HEK293 (cell line): ENCODE data around the gene RAET1L.

ENCODE experiments used
- CTCF ChIA-PET: fragments of 350-600 bp; formaldehyde crosslinking; extraction: SDS; loops from one replicate; lab custom pipeline; 2021; ENCODE audit warnings: antibody characterized with exemption; lab: Yijun Ruan, JAX
- POLR2A ChIA-PET: fragments of 300-600 bp; formaldehyde crosslinking; extraction: SDS; loops from one replicate; lab custom pipeline; 2020; ENCODE audit warnings: antibody characterized with exemption, inconsistent platforms; lab: Yijun Ruan, JAX
- H3K27ac ChIP-seq: fragments of 200-500 bp; sonication (Bioruptor generic); 2 replicates; pipeline ENCODE4 v1.5.1; 2014; ENCODE audit warnings: low read depth, low read length, control low read depth, inconsistent platforms; ENCODE audit errors: extremely low read depth
- H3K36me3 ChIP-seq, 2 experiments: fragments of 200-500 bp in 1 of 2; sonication (Bioruptor generic) in 1 of 2; 1 replicate in 1 of 2; 2 replicates in 1 of 2; pipeline ENCODE4 v1.5.1; 2014 to 2017; ENCODE audit warnings: inconsistent platforms in 2 of 2, low read length in 2 of 2; ENCODE audit not compliant: control insufficient read depth in 2 of 2, insufficient read depth in 1 of 2
- H3K4me1 ChIP-seq: fragments of 200-500 bp; sonication (Bioruptor generic); 2 replicates; pipeline ENCODE4 v1.5.1; 2014; ENCODE audit warnings: mild to moderate bottlenecking, low read length, inconsistent platforms; ENCODE audit not compliant: control insufficient read depth, insufficient read depth
- H3K4me3 ChIP-seq: 2 replicates; pipeline ENCODE4 v1.5.1; 2011; ENCODE audit warnings: low read depth, mild to moderate bottlenecking, control low read depth, low read length, moderate library complexity
- H3K9me3 ChIP-seq: fragments of 200-500 bp; sonication (Bioruptor generic); 2 replicates; pipeline ENCODE4 v1.5.1; 2014; ENCODE audit warnings: low read depth, low read length, inconsistent platforms; ENCODE audit not compliant: control insufficient read depth, insufficient read depth
- KLF10 ChIP-seq: fragments of 450-650 bp; IDR thresholded peaks from 2 replicates; pipeline ENCODE4 v1.5.1; 2018; ENCODE audit warnings: missing biosample characterization, mild to moderate bottlenecking, missing genetic modification characterization
- PRDM1 ChIP-seq: fragments of 450-650 bp; formaldehyde crosslinking; IDR thresholded peaks from 2 replicates; pipeline ENCODE4; 2016; ENCODE audit warnings: missing biosample characterization, missing genetic modification characterization
- PRDM2 ChIP-seq: fragments of 450-650 bp; formaldehyde crosslinking; IDR thresholded peaks from 2 replicates; pipeline ENCODE4 v1.5.1; 2016; ENCODE audit warnings: missing biosample characterization, missing genetic modification characterization, borderline replicate concordance
- PRDM6 ChIP-seq: fragments of 450-650 bp; formaldehyde crosslinking; IDR thresholded peaks from 2 replicates; pipeline ENCODE4 v1.5.1; 2017; ENCODE audit warnings: missing biosample characterization, missing genetic modification characterization
- TCF7L2 ChIP-seq: IDR thresholded peaks from 2 replicates; pipeline ENCODE4 v1.6.1; 2011; ENCODE audit warnings: low read depth, mild to moderate bottlenecking, inconsistent platforms, low read length, moderate library complexity, borderline replicate concordance
- YY1 ChIP-seq: fragments of 450-650 bp; formaldehyde crosslinking; IDR thresholded peaks from 2 replicates; pipeline ENCODE4 v1.5.1; 2018; ENCODE audit warnings: missing biosample characterization, missing genetic modification characterization
- ZBTB6 ChIP-seq: fragments of 450-650 bp; formaldehyde crosslinking; IDR thresholded peaks from 2 replicates; pipeline ENCODE4 v1.5.1; 2017; ENCODE audit warnings: missing biosample characterization, missing genetic modification characterization
- ZNF121 ChIP-seq: fragments of 450-650 bp; formaldehyde crosslinking; IDR thresholded peaks from 2 replicates; pipeline ENCODE4 v1.5.1; 2016; ENCODE audit warnings: missing biosample characterization, missing genetic modification characterization
- ZNF280D ChIP-seq: fragments of 450-650 bp; formaldehyde crosslinking; IDR thresholded peaks from 2 replicates; pipeline ENCODE4 v1.5.1; 2016; ENCODE audit warnings: missing biosample characterization, missing genetic modification characterization
- ZNF324 ChIP-seq: fragments of 450-650 bp; formaldehyde crosslinking; IDR thresholded peaks from 2 replicates; pipeline ENCODE4 v1.5.1; 2016; ENCODE audit warnings: missing biosample characterization, missing genetic modification characterization
- ZNF335 ChIP-seq: fragments of 450-650 bp; formaldehyde crosslinking; conservative IDR thresholded peaks from 2 replicates; pipeline ENCODE4 v1.5.1; 2016; ENCODE audit warnings: missing biosample characterization, missing genetic modification characterization
- ZNF423 ChIP-seq: fragments of 450-650 bp; formaldehyde crosslinking; IDR thresholded peaks from 2 replicates; pipeline ENCODE4 v1.5.1; 2016; ENCODE audit warnings: missing biosample characterization, missing genetic modification characterization
- ZNF521 ChIP-seq: fragments of 450-650 bp; formaldehyde crosslinking; IDR thresholded peaks from 2 replicates; pipeline ENCODE4 v1.5.1; 2017; ENCODE audit warnings: missing biosample characterization, mild to moderate bottlenecking, missing genetic modification characterization
- ZNF561 ChIP-seq: fragments of 450-650 bp; IDR thresholded peaks from 2 replicates; pipeline ENCODE4 v1.5.1; 2018; ENCODE audit warnings: missing biosample characterization, missing genetic modification characterization, borderline replicate concordance
- ZNF571 ChIP-seq: fragments of 450-650 bp; formaldehyde crosslinking; IDR thresholded peaks from 2 replicates; pipeline ENCODE4 v1.5.0; 2017; ENCODE audit warnings: missing biosample characterization, missing genetic modification characterization
- ZNF76 ChIP-seq: fragments of 450-650 bp; formaldehyde crosslinking; IDR thresholded peaks from 2 replicates; pipeline ENCODE4; 2016; ENCODE audit warnings: low read depth, missing biosample characterization, missing genetic modification characterization, borderline replicate concordance
- ZNF777 ChIP-seq: fragments of 450-650 bp; formaldehyde crosslinking; IDR thresholded peaks from 2 replicates; pipeline ENCODE4 v1.5.1; 2017; ENCODE audit warnings: missing biosample characterization, missing genetic modification characterization, borderline replicate concordance
- ZNF830 ChIP-seq: fragments of 450-650 bp; IDR thresholded peaks from 2 replicates; pipeline ENCODE4 v1.5.0; 2018; ENCODE audit warnings: missing biosample characterization, missing genetic modification characterization, low read depth, mild to moderate bottlenecking, moderate library complexity
- ZSCAN16 ChIP-seq: fragments of 450-650 bp; formaldehyde crosslinking; IDR thresholded peaks from 2 replicates; pipeline ENCODE4 v1.5.1; 2016; ENCODE audit warnings: missing biosample characterization, missing genetic modification characterization
- ZSCAN18 ChIP-seq: fragments of 450-650 bp; formaldehyde crosslinking; IDR thresholded peaks from 2 replicates; pipeline ENCODE4 v1.5.1; 2016; ENCODE audit warnings: missing biosample characterization, missing genetic modification characterization

Gene RAET1L

GRCh38 chr6:149990661-149991471 lies 34.5 kb downstream of the RAET1L start (continued):
- TF ChIP-seq ZNF521, result no peak
- no peak for TF ChIP-seq PRDM2 (tag by site-specific recombination)
- TF ChIP-seq ZSCAN16, result no peak
- TF ChIP-seq ZSCAN18 (tag by site-specific recombination), result no peak
- no peak for TF ChIP-seq ZNF571 (tag by site-specific recombination)
- no peak for TF ChIP-seq YY1
- peak; percentile 93 for TF ChIP-seq ZNF423 (tag by site-specific recombination)

- Histone ChIP-seq H3K4me3 (peak overlapping the region; percentile 47), H3K4me1 (peaks cover 6% of the 10 kb centered on the region), H3K27ac (no peak overlapping the region), H3K9me3 (no peaks in the 10 kb centered on the region), H3K36me3 (no peaks in the 10 kb centered on the region)
- POLR2A ChIA-PET, result interaction anchor here (0.8 to 2.8 kb wide), 2 partner anchors 26 to 79 kb away, joined by 4 to 11 read pairs; partner anchors contain the start of genes ULBP1 and ULBP3
- CTCF ChIA-PET, result interaction anchor here (0.7 to 1.6 kb wide), 5 partner anchors 16 to 709 kb away, joined by 3 to 5 read pairs (median 3); no protein-coding TSS in a partner anchor
- TF ChIP-seq ZNF830 (no peak), ZNF561 (tag by site-specific recombination) (no peak), PRDM1 (tag by site-specific recombination) (peak; percentile 77), TCF7L2 (no peak), KLF10 (tag by site-specific recombination) (no peak), ZNF121 (tag by site-specific recombination) (no peak), ZNF324 (tag by site-specific recombination) (0 out of 2 replicates have a peak, but pooled peaks have one; percentile 40), ZNF76 (tag by site-specific recombination) (no peak), ZNF777 (tag by site-specific recombination) (peak; percentile 27; the same call in 1 of the 2 replicates), ZNF335 (tag by site-specific recombination) (peak; percentile 20), ZBTB6 (no peak), PRDM6 (tag by site-specific recombination) (no peak), ZNF280D (tag by site-specific recombination) (no peak)
Observed at GRCh38 chr6:149990212-149990660, 35.1 kb downstream of the RAET1L start.
